Brain pericyte (primary cell): ENCODE results near the gene TUSC2.
A peak's percentile ranks its signal among the peaks of the same experiment; 100 is the strongest.
"Not testable (repeated sequence)": the region's sequence is repeated elsewhere in the genome, so short reads cannot be mapped to it uniquely, and the experiment has no call there.

Source experiments
- DNase-seq: peaks from one replicate; pipeline ENCODE4 v3.0.0-alpha.2; 2012; ENCODE audit warnings: low read depth, low spot score

The TUSC2 gene

DNA sequence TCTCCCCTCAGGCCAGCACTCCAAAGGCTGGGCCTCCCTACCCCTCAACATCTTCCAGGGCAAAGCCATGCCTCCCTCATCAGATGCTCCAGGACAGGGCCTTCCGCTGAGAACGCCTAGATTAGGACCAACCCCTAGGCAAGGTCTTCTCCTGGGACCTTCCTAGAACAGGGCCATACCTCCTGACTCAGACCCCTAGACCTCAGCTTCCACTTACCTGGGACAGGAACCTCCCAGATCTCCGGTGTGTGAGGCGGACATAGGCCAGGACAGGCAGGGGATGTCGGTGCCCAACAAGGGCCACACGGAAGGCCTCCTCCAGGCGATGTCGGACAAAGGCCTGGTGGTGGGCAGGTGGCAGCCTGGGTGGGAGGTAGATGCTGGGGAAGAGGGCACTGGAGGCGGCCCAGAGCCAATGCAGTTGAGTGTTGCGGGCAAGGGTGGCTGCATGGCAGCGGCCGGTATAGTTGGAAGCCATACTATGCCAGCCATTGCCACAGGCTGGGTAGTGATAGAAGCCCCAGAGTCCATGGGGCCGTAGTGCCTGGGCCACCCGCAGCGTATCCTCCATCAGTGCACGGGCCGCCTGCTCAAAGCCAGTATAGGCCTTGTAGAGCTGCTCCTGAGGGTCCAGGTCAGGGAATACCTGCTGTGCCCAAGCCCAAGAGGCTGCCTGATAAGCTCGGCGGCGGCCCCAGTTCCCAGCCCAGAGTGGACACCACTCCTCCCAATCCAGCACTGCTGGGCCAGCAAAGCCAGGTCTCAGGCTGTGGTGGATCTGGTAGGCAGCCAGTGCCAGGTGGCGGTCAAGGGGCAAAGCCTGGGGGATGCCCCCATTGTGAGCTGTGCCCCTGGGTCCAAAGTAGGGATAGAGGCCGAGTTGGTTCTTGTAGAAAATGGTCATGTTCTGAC is 33.3 kb downstream of the TUSC2 start:
- DNase-seq: no peak

DNA sequence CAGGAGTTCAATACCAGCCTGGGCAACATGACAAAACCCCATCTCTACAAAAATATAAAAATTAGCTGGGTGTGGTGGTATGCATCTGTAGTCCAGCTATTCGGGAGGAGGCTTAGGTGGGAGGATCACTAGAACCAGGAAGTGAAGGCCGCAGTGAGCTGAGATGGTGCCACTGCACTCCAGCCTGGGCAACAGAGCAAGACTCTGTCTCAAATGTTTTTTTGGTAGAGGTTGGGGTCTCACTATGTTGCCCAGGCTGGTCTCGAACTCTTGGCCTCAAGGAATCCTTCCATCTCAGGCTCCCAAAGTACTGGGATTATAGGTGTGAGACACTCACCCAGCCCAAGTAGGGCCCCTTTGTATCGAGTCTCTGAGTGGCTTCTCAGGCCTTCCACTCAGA is 33.9 kb downstream of the TUSC2 start:
- DNase-seq: no peak

DNA sequence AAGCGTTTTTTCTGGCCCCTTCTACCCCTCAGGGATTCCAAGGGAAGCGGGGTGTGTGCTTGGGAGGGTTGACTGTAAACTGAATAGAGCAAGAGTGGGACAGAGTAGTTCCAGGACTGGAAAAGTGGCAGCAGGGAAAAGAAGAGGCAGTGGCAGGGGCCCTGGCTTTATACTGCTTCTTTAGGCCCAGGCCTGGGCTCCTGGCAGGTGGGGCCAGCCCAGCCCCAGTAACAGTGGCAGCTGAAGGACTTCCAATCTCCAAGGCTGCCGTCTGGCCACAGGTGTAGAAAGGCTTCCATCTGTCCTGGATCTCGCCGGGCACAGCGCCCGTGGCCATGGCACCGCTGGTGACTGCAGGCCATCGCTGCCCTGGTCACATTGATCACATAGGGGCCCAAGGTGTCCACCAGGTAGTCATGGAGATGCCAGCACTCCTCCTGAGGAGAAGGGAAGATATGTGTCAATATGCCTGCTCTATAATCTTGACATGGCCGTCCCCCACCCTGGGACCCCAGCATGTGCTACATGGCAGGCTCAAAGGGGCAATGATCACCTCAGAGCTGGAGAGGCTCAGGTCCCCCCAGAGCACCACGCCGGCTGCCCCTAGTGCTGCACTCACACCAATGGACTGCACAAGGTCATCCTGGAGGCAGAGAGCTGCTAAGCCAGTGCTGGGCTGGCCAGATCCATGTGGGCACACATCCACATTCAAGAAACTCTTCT is 34.8 kb downstream of the TUSC2 start:
- DNase-seq: no peak

DNA sequence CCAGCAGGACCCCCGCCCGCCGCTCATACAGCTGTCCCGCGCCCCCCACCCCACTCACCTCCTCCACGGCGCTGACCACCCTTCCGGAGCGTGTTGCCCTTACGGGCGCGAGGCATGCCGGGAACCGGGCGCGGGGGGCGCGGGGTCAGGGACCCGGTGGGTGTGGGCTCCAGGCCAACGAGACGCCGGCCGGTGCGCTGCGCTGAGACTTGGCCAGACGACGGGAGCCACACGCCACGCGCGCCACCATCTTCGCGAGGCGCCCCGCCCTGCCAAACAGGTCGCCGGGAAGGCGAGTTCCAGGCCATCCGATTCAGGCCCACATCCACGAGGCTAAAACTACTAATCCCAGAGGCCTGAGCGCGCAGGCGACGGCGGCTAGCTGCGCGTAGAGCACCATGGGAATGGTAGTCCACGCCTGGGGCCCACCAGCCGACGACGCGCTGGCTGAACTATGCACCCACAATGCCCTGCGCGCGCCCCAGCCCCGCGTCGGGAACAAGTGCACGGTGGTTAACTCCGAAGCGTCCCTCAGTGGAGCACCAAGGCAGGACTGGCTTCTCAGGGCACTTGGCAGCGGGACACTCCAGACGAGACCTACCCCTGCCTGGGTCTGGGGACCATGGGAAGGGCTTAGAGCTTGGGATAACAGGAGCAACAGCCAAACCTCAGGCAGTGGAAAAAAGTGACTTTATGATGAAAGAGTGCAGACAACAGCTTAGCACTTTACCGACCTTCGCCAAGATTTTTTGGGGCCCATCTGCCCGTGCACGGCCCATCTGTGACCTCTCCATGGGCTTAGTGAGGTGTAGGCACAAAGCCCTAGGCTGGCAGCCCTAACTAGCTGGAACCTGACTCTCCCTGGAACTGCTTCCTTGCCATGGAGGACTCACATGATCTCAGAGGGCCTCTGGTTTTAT is 35.6 kb downstream of the TUSC2 start, which contains the start of gene IFRD2:
Gene IFRD2, minus strand, starts transcription at position 271 of the 920 bp plus-strand sequence. Its CDS starts 155 bp downstream, at position 116.
- peak; percentile 92 for DNase-seq

- DNase-seq: no peak
These were observed 37.8 kb downstream of the TUSC2 start for GRCh38 chr3:50290161-50290641.

GRCh38 chr3:50289130-50289529 is 38.9 kb downstream of the TUSC2 start:
- no peak for DNase-seq

DNA sequence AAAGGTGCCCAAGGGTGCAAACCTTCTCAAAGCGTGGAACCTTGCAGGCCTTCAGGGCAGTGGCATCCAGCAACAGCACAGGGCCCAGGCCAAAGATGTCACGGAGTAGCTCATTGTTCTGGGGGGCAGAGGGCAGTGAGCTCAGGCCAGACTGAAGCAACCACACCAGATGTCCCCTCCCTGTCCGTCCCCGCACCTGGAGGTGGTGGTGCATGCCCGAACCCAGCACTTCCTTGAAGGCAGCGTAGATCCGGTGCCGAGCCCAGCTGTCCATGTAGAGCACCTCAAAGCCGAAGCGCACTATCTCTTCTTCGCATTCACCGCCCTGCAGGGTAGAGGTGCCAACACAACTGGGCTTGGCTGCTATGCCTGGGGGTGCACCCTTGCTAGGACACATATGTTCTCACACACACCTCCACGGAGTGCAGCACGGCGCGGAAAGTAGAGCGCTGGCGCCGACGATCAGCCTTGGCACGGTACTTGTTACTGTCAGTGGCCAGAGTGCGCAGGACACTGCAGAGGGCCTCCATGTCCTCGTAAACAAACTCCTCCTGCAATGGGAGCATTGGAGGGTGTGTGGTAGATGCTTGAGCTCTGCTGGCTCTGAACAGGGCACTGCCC is 39.5 kb downstream of the TUSC2 start:
- no peak for DNase-seq

DNA sequence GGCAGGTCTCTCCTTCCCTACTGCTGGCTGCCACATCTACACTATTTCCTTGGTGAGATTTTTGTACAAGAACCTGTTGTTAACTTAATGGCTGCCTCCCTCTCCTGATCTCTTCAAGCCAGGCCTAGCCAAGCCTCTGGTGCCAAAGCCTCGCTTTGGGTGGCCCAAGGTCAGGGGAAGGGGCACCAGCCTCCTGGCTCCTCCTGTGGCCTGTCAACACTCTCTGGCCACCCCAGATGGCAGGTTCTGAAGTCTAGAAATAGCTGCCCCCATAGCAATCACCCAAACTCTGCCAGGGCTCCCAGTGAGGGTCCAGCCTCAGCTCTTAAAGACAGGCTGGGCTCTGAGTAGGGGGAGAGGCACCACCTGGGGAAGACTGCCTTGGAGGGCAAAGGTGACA is 40.8 kb downstream of the TUSC2 start:
- no peak for DNase-seq

DNA sequence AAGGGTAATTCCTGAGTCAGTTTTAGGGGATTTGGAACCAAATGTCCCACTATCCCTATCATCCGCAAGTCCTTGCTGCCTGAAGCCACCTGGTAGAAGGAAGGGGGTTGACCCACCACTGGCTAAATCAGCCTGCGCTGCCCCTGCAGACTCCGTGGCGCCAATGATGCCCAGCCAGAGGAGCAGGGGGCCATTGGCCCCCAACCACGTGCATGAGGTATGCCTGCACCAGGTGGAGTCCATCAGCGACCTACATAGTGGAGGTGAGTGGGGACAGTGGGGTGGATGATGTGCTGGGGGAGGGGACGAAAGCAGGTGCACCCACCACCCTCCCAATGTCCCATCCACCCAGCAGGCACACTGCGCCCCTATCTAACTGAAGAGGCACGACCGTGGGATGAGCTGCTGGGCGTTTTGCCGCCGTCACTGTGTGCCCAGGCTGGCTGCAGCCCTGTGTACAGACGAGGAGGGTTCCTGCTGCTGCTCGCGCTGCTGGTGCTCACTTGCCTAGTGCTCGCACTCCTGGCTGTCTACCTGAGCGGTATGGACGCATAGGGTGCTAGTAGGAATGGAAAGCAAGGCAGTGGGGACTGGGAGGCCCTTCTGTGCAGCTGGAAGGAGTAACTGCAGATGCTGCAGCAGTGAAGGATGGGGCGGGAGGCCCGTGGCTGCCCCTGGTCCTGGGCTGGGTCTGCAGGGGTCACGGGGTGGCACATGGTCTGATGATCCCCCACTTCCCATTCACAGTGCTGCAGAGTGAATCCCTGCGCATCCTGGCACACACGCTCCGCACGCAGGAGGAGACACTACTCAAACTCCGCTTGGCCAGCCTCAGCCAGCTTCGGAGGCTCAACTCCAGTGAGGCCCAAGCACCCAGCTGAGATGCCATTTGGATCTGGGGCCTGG is 41.4 kb downstream of the TUSC2 start:
- DNase-seq: no peak

DNA sequence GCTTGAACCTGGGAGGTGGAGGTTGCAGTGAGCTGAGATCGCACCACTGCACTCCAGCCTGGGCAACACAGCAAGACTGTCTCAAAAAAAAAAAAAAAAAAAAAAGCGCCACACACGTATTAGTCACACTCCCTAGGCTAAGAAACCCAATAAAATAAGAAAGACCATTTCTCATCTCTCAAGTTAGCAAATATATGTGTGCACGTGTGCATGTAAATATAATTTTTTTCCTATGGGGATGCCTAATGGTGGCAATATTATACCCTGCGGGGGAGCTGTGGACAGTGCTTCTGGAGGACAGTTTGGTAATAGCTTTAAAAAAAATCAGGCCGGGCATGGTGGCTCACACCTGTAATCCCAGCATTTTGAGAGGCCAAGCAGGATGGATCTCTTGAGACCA is 43.9 kb downstream of the TUSC2 start:
- DNase-seq: not testable (repeated sequence)

DNA sequence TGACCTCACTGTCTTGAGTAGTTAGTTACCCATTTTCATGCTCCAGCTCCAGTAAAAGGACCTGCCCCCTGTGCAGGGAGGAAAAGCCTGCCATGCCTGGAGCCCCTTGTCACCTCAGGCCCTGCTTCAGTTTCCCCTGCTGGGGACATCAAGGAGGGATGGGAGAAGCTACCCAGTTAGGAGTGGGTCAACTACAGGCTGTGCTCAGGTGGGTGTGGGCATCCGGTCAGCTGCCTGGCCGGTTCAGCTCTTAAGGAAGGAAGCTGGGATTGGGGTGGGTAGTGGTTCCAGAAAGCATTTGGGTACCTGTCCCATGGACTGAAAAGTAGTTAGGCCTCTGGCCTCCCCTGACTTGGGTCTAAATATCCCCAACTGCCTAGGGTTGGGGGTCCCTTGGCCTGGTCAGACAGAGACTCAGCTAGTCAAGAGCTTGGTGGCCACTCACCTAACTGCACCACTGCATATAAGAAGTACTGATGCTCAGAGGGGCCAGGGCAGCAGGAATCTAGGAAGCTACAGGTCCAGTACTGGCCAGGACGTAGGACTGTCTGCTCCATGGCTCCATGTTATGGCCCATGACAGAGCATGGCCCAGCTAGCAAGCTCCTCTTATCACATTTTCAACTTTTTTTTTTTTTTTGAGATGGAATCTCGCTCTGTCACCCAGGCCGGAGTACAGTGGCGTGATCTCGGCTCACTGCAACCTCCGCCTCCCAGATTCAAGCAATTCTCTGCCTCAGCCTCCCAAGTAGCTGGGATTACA is 48.6 kb downstream of the TUSC2 start:
- no peak for DNase-seq

GRCh38 chr3:50278880-50279224 is 49.2 kb downstream of the TUSC2 start, which contains the start of gene LSMEM2:
TSS of gene LSMEM2 (plus strand) at chr3:50279087. CDS start at chr3:50279114, 27 bp downstream.
- DNase-seq: no peak

GRCh38 chr3:50278123-50278879 is 49.7 kb downstream of the TUSC2 start:
- DNase-seq: no peak

- no peak for DNase-seq
These were observed 51.3 kb downstream of the TUSC2 start for GRCh38 chr3:50276762-50277101.

DNA sequence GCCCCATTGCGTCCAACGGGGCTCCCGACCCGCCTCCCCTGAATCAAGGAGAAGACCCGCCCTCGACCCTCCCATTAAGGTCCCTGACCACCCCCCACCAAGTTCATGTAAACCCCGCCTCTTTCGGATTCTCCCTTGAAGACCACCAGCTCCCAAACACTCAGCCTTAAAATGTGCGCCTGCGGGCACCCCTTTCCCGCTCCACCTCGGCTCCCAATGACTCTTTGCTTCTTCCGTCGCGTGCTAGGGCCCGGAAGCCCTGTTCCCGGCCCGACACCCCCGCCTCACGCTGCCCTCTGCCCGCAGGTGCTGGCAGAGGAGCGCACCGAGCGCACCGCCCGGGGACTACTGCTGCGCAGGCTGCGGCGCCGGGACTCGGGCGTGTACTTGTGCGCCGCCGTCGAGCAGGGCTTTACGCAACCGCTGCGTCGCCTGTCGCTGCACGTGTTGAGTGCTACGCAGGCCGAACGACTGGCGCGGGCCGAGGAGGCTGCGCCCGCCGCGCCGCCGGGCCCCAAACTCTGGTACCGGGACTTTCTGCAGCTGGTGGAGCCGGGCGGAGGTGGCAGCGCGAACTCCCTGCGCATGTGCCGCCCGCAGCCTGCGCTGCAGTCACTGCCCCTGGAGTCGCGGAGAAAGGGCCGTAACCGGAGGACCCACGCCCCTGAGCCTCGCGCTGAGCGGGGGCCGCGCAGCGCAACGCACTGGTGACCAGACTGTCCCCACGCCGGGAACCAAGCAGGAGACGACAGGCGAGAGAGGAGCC is 51.8 kb downstream of the TUSC2 start:
- no peak for DNase-seq

GRCh38 chr3:50275141-50275995 is 52.7 kb downstream of the TUSC2 start:
- no peak for DNase-seq
